Keratinocyte (primary cell): Measurements from ENCODE around the gene FBXO44. TPM values are rescaled to one million over a fixed set of nuclear protein-coding genes. Genes with fewer than 3 reads are reported as not detected.

Experiments used
- DNase-seq: peaks from one replicate; pipeline ENCODE4 v3.0.0-alpha.2; 2011; ENCODE audit warnings: low read depth, missing footprints, low spot score
- FAIRE-seq: peaks from 2 replicates; lab custom pipeline; 2011; peaks lifted over from hg19 to GRCh38; lab: Jason Lieb, UNC
- H2AFZ ChIP-seq: 2 replicates; pipeline ENCODE4 v1.6.0; 2012; ENCODE audit warnings: low read length, control low read depth, inconsistent platforms; ENCODE audit not compliant: control insufficient read depth
- H3K27ac ChIP-seq: 2 replicates; pipeline ENCODE4 v1.5.1; 2011; ENCODE audit warnings: low read length; ENCODE audit not compliant: control insufficient read depth, insufficient read depth
- H3K27me3 ChIP-seq: 3 replicates; pipeline ENCODE4 v1.6.0; 2011; ENCODE audit warnings: low read length; ENCODE audit not compliant: control insufficient read depth, insufficient read depth; ENCODE audit errors: extremely low read depth
- H3K36me3 ChIP-seq, 2 experiments: 2 replicates in 1 of 2; 3 replicates in 1 of 2; pipeline ENCODE4 v1.5.1; 2011; ENCODE audit warnings: low read length in 2 of 2, mild to moderate bottlenecking in 1 of 2; ENCODE audit not compliant: control insufficient read depth in 2 of 2, insufficient read depth in 2 of 2; ENCODE audit errors: extremely low read depth in 1 of 2
- H3K4me1 ChIP-seq: 3 replicates; pipeline ENCODE4 v1.5.1; 2011; ENCODE audit warnings: low read length; ENCODE audit not compliant: control insufficient read depth, insufficient read depth; ENCODE audit errors: extremely low read depth
- H3K4me2 ChIP-seq: 3 replicates; pipeline ENCODE4 v1.6.0; 2011; ENCODE audit warnings: low read depth, low read length; ENCODE audit not compliant: control insufficient read depth, insufficient read depth; ENCODE audit errors: extremely low read depth
- H3K4me3 ChIP-seq, 3 experiments: fragments of 200-600 bp in 1 of 3; sonication (generic) in 1 of 3; 2 replicates in 2 of 3; 3 replicates in 1 of 3; pipeline ENCODE4 v1.5.1; 2011 to 2016; ENCODE audit warnings: low read length in 3 of 3, mild to moderate bottlenecking in 3 of 3, control low read depth in 2 of 3, inconsistent platforms in 1 of 3, low read depth in 1 of 3, mixed read lengths in 1 of 3, mixed run types in 1 of 3, moderate library complexity in 1 of 3; ENCODE audit not compliant: control insufficient read depth in 2 of 3, insufficient read depth in 2 of 3; ENCODE audit errors: extremely low read depth in 1 of 3
- H3K79me2 ChIP-seq: 2 replicates; pipeline ENCODE4 v1.6.0; 2012; ENCODE audit warnings: low read length; ENCODE audit not compliant: control insufficient read depth, insufficient read depth
- H3K9ac ChIP-seq: 3 replicates; pipeline ENCODE4 v1.6.0; 2011; ENCODE audit warnings: low read length; ENCODE audit not compliant: control insufficient read depth, insufficient read depth; ENCODE audit errors: extremely low read depth
- H3K9me1 ChIP-seq: 3 replicates; pipeline ENCODE4 v1.6.0; 2011; ENCODE audit warnings: low read length; ENCODE audit not compliant: control insufficient read depth, insufficient read depth; ENCODE audit errors: extremely low read depth
- H3K9me3 ChIP-seq: 2 replicates; pipeline ENCODE4 v1.5.1; 2012; ENCODE audit warnings: low read depth, low read length; ENCODE audit not compliant: control insufficient read depth
- H4K20me1 ChIP-seq: 3 replicates; pipeline ENCODE4 v1.6.0; 2011; ENCODE audit warnings: low read length; ENCODE audit not compliant: control insufficient read depth, insufficient read depth; ENCODE audit errors: extremely low read depth
- EZH2 ChIP-seq: IDR thresholded peaks from one replicate; pipeline ENCODE4 v1.6.1; 2012; ENCODE audit warnings: inconsistent platforms, mild to moderate bottlenecking, low read length, moderate library complexity
- dilution Hi-C: fragments of 300-500 bp; cut with MboI; formaldehyde crosslinking; loops from one replicate; pipeline ENCODE4 v1.7.0; 2020; ENCODE audit warnings: low sequenced_read_pairs; ENCODE audit not compliant: extremely low pct_ligation_motif_present
- polyA plus RNA-seq, 5 experiments: library from polyadenylated mRNA; depleted of rRNA in 3 of 5; stranded (reverse) in 3 of 5; stranded (forward) in 1 of 5; unstranded in 1 of 5; fragments of >200 nt; gene quantifications; 1 replicate in 1 of 5; 2 replicates in 3 of 5; 3 replicates in 1 of 5; pipeline versions ENCODE4 v1.2.1 to v1.2.3, GENCODE V29; 2011 to 2012; ENCODE audit warnings: missing spikeins in 2 of 5, low read depth in 1 of 5, low replicate concordance in 1 of 5
- TF ChIP-seq, protein P1 (sequence below), 3 experiments: IDR thresholded peaks in 1 of 3; conservative IDR thresholded peaks in 1 of 3; optimal IDR thresholded peaks in 1 of 3; 2 replicates in 2 of 3; 3 replicates in 1 of 3; pipeline versions ENCODE3 to v1.5.1; 2011; ENCODE audit warnings: low read length in 3 of 3, mild to moderate bottlenecking in 3 of 3, moderate library complexity in 2 of 3, control low read depth in 1 of 3, inconsistent platforms in 1 of 3; ENCODE audit not compliant: insufficient read depth in 2 of 3; ENCODE audit errors: extremely low read depth in 1 of 3

FBXO44 gene
- polyA plus RNA-seq, 1 donor (not counting 4 experiments of a cell fraction or from before 2014, with no cell fraction given), result 23.1 TPM

DNA sequence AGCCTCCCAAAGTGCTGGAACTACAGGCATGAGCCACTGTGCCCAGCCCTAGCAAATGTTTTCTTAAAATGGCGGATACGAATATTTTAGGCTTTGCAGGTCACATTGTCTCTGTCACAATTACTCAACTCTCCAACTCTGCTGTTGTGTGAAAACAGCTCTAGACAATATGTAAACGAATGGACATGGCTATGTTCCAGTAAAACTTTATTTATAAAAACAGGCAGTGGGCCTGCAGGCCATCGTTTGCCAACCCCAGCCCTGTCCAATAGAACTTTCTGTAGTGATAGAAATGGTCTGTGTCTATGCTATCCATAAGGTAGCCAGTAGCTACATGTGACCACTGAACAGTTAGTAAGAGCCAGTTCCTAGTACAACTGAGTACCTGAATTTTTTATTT lies 5.1 kb downstream of the FBXO44 start:
- FAIRE-seq, result no peak
- Histone ChIP-seq H3K27ac (no peak overlapping the region), H3K9me3 (no peaks in the 10 kb centered on the region), H3K9ac (no peak overlapping the region), H4K20me1 (no peaks in the 10 kb centered on the region), H3K4me3 (no peak overlapping the region), H3K79me2 (peaks cover 5% of the 10 kb centered on the region), H3K4me1 (peaks cover 7% of the 10 kb centered on the region), H3K27me3 (no peaks in the 10 kb centered on the region), H2AFZ (no peak overlapping the region), H3K36me3 (peaks cover 3 to 20% of the 10 kb centered on the region in 2 experiments), H3K4me2 (no peak overlapping the region), H3K9me1 (no peaks in the 10 kb centered on the region)
- TF ChIP-seq EZH2, result no peak
- TF ChIP-seq, protein P1, sequence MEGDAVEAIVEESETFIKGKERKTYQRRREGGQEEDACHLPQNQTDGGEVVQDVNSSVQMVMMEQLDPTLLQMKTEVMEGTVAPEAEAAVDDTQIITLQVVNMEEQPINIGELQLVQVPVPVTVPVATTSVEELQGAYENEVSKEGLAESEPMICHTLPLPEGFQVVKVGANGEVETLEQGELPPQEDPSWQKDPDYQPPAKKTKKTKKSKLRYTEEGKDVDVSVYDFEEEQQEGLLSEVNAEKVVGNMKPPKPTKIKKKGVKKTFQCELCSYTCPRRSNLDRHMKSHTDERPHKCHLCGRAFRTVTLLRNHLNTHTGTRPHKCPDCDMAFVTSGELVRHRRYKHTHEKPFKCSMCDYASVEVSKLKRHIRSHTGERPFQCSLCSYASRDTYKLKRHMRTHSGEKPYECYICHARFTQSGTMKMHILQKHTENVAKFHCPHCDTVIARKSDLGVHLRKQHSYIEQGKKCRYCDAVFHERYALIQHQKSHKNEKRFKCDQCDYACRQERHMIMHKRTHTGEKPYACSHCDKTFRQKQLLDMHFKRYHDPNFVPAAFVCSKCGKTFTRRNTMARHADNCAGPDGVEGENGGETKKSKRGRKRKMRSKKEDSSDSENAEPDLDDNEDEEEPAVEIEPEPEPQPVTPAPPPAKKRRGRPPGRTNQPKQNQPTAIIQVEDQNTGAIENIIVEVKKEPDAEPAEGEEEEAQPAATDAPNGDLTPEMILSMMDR (optimal IDR thresholded peaks at IDR 0.05 in 1 of 3, IDR thresholded peaks at IDR 0.05 in 1 of 3, conservative IDR thresholded peaks at IDR 0.05 in 1 of 3; ENCODE audit: extremely low read depth in 1 of 3, insufficient read depth in 2 of 3, low read length in 3 of 3), result no peak
- dilution Hi-C loops, result no loop called here
- DNase-seq, result no peak

DNA sequence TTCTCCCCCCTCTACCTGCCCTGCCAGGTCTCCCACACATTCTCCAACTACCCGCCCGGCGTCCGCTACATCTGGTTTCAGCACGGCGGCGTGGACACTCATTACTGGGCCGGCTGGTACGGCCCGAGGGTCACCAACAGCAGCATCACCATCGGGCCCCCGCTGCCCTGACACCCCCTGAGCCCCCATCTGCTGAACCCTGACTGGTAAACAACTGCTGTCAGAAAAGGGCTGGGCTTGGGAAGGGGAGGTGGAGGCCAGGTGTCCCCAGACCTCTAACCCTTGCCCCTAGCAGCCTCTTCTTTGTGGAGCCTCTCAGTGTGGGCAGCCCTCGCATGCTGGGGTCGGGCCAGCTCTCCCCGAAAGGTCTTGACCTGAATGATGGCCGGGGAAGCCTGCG lies 6.4 kb downstream of the FBXO44 start:
- H3K4me3 ChIP-seq, result no peak overlapping the region
- H3K36me3 ChIP-seq, result peaks cover 3 to 20% of the 10 kb centered on the region in 2 experiments
- dilution Hi-C loops, result no loop called here
- TF ChIP-seq EZH2, result no peak
- TF ChIP-seq, protein P1 (optimal IDR thresholded peaks at IDR 0.05 in 1 of 3, IDR thresholded peaks at IDR 0.05 in 1 of 3, conservative IDR thresholded peaks at IDR 0.05 in 1 of 3; ENCODE audit: extremely low read depth in 1 of 3, insufficient read depth in 2 of 3, low read length in 3 of 3), result no peak
- no peaks in the 10 kb centered on the region for H3K9me1 ChIP-seq
- H3K4me2 ChIP-seq, result no peak overlapping the region
- no peak overlapping the region for H3K27ac ChIP-seq
- FAIRE-seq (no peak), DNase-seq (no peak)
- H3K9ac ChIP-seq, result no peak overlapping the region
- H3K9me3 ChIP-seq, result no peaks in the 10 kb centered on the region
- no peaks in the 10 kb centered on the region for H3K79me2 ChIP-seq
- no peaks in the 10 kb centered on the region for H3K27me3 ChIP-seq
- H4K20me1 ChIP-seq, result no peaks in the 10 kb centered on the region
- no peak overlapping the region for H2AFZ ChIP-seq
- H3K4me1 ChIP-seq, result no peaks in the 10 kb centered on the region
